GM18858 (cell line): ENCODE results near the gene NFIA.

Experiments used
- ATAC-seq: cut with Tn5 transposase; IDR thresholded peaks from one replicate; pipeline ENCODE4 v1.9.1; 2021; ENCODE audit not compliant: unreplicated experiment

The NFIA gene

GRCh38 chr1:61472876-61473275, 390.5 kb downstream of the NFIA start:
- ATAC-seq, result no peak

GRCh38 chr1:61474269-61474817, 392.0 kb downstream of the NFIA start:
- no peak for ATAC-seq

GRCh38 chr1:61474963-61475362, 392.6 kb downstream of the NFIA start:
- no peak for ATAC-seq

- ATAC-seq, result no peak
These were observed 394.9 kb downstream of the NFIA start for GRCh38 chr1:61477301-61477700.

- no peak for ATAC-seq
These were observed 398.0 kb downstream of the NFIA start for GRCh38 chr1:61480273-61480935.

GRCh38 chr1:61481315-61481715, 399.0 kb downstream of the NFIA start:
- ATAC-seq, result no peak

- ATAC-seq, result no peak
These were observed 399.9 kb downstream of the NFIA start for GRCh38 chr1:61482170-61482734.

GRCh38 chr1:61486783-61487536, 404.6 kb downstream of the NFIA start:
- no peak for ATAC-seq

GRCh38 chr1:61487801-61488200, 405.4 kb downstream of the NFIA start:
- no peak for ATAC-seq

GRCh38 chr1:61490924-61491323, 408.6 kb downstream of the NFIA start:
- no peak for ATAC-seq

- ATAC-seq, result no peak
These were observed 409.1 kb downstream of the NFIA start for GRCh38 chr1:61491497-61491896.

GRCh38 chr1:61494000-61494399, 411.6 kb downstream of the NFIA start:
- ATAC-seq, result no peak

GRCh38 chr1:61496501-61496900, 414.1 kb downstream of the NFIA start:
- ATAC-seq, result no peak

- no peak for ATAC-seq
These were observed 414.7 kb downstream of the NFIA start for GRCh38 chr1:61497013-61497412.

GRCh38 chr1:61498342-61498741, 416.0 kb downstream of the NFIA start:
- ATAC-seq, result no peak

- no peak for ATAC-seq
These were observed 419.9 kb downstream of the NFIA start for GRCh38 chr1:61501971-61502916.

- no peak for ATAC-seq
These were observed 421.9 kb downstream of the NFIA start for GRCh38 chr1:61504305-61504704.

- ATAC-seq, result no peak
These were observed 422.6 kb downstream of the NFIA start for GRCh38 chr1:61504852-61505390.

GRCh38 chr1:61506236-61506635, 423.9 kb downstream of the NFIA start:
- ATAC-seq, result no peak

GRCh38 chr1:61506944-61507500, 424.7 kb downstream of the NFIA start:
- ATAC-seq, result no peak
